Measurements from ENCODE around the gene TEX29. TPM values are rescaled to one million over a fixed set of nuclear protein-coding genes. Genes with fewer than 3 reads are reported as not detected.

TEX29 gene
- total and polyA plus RNA-seq, 10 of the 15 experiments (the other 5 are each of a cell fraction or from before 2014, with no cell fraction given), result 0.14 to 0.30 (median 0.22) TPM; not detected in 7

DNA sequence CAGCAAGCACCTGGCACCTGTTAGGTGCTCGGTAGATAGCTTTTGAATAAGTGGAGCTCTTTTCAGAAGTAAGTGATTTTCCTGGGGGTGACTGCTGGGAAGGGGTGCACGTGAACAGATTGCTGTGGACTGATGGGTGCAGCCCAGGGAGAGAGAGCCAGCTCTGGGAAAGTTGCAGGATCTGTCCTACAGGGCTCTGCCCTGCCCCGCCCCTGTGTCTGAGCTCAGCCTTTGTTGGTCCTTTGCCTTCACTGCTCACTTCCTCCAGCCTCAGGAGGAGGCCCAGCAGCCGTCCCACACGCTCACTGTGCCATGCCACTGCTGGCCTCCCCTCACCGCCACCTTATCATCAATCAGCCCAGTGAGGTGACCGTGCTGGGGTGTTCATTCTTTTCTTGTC lies 33.7 kb upstream of the TEX29 start:
- 90% methylated on average over 7 of the region's 7 CpGs for WGBS (ENCODE audit: insufficient coverage, insufficient replicate concordance, low lambda C conversion rate, missing lambda C conversion rate)
- in situ Hi-C loops (cut with MboI) (loop anchor here (5.0 kb wide), 1 partner anchor 51 kb away; no protein-coding TSS in a partner anchor), intact Hi-C loops (cut with micrococcal nuclease; ENCODE audit: unreplicated experiment) (no loop called here)
- Histone ChIP-seq H3K27ac (ENCODE audit: control insufficient read depth, insufficient read depth) (no peak overlapping the region), H3K4me2 (ENCODE audit: control insufficient read depth, insufficient read depth) (no peak overlapping the region), H4K20me1 (ENCODE audit: control insufficient read depth, insufficient read depth) (no peaks in the 10 kb centered on the region; the same call in 1 of the 2 replicates), H3K36me3 (ENCODE audit: control insufficient read depth in 2 of 2, insufficient read depth in 2 of 2, low read length in 1 of 2) (peaks cover 29 to 43% of the 10 kb centered on the region in 2 experiments), H2AFZ (ENCODE audit: control insufficient read depth, low read depth, low read length) (no peak overlapping the region), H3K9me3 (replicated peaks; ENCODE audit: control insufficient read depth, insufficient read depth, low read length) (no peaks in the 10 kb centered on the region), H3K4me1 (ENCODE audit: control insufficient read depth, insufficient read depth, low read length) (no peaks in the 10 kb centered on the region), H3K27me3 (replicated peaks in 1 of 2; ENCODE audit: control insufficient read depth in 2 of 2, insufficient read depth in 2 of 2, low read length in 1 of 2) (no peaks in the 10 kb centered on the region), H3K9ac (ENCODE audit: control insufficient read depth, insufficient read depth, low read length) (no peak overlapping the region), H3K4me3 (no peak overlapping the region), H3K79me2 (ENCODE audit: control insufficient read depth, insufficient read depth, low read length) (no peaks in the 10 kb centered on the region)
- ChIA-PET POLR2A (no interaction called here), CTCF (interaction anchor here (1.6 kb wide), 1 partner anchor 12 kb away, joined by 3 read pairs; no protein-coding TSS in a partner anchor), RAD21 (ENCODE audit: unreplicated experiment) (no interaction called here), SMC1A (ENCODE audit: uncharacterized antibody, unreplicated experiment) (no interaction called here)
- ATAC-seq (no peak), DNase-seq (ENCODE audit: low read depth, low spot score) (no peak), FAIRE-seq (no peak)
- no TSS peak for BruUV-seq (replicated peaks)
- TF ChIP-seq ATF3 (IDR thresholded peaks at IDR 0.05; ENCODE audit: borderline replicate concordance, extremely low read depth, low read depth, low read length) (no peak), USF2 (IDR thresholded peaks at IDR 0.05; ENCODE audit: borderline replicate concordance, low read depth, low read length) (no peak), KLF5 (IDR thresholded peaks at IDR 0.05; ENCODE audit: partially characterized antibody) (no peak), ZNF217 (IDR thresholded peaks at IDR 0.05) (no peak), CHD4 (IDR thresholded peaks at IDR 0.05) (no peak), CEBPZ (IDR thresholded peaks at IDR 0.05; ENCODE audit: low read depth, low read length) (no peak), POU2F2 (IDR thresholded peaks at IDR 0.05; ENCODE audit: borderline replicate concordance, low read depth, low read length) (no peak), TAF1 (IDR thresholded peaks at IDR 0.05; ENCODE audit: borderline replicate concordance, low read depth, low read length) (no peak), SUPT20H (IDR thresholded peaks at IDR 0.05; ENCODE audit: borderline replicate concordance, control insufficient read depth, low read depth, low read length) (no peak), CBX3 (IDR thresholded peaks at IDR 0.05; ENCODE audit: borderline replicate concordance, low read depth) (no peak)
- TF ChIP-seq, protein P1, sequence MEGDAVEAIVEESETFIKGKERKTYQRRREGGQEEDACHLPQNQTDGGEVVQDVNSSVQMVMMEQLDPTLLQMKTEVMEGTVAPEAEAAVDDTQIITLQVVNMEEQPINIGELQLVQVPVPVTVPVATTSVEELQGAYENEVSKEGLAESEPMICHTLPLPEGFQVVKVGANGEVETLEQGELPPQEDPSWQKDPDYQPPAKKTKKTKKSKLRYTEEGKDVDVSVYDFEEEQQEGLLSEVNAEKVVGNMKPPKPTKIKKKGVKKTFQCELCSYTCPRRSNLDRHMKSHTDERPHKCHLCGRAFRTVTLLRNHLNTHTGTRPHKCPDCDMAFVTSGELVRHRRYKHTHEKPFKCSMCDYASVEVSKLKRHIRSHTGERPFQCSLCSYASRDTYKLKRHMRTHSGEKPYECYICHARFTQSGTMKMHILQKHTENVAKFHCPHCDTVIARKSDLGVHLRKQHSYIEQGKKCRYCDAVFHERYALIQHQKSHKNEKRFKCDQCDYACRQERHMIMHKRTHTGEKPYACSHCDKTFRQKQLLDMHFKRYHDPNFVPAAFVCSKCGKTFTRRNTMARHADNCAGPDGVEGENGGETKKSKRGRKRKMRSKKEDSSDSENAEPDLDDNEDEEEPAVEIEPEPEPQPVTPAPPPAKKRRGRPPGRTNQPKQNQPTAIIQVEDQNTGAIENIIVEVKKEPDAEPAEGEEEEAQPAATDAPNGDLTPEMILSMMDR (IDR thresholded peaks at IDR 0.05 in 2 of 3, conservative IDR thresholded peaks at IDR 0.05 in 1 of 3; ENCODE audit: control insufficient read depth in 2 of 3, extremely low read depth in 1 of 3, insufficient read depth in 1 of 3, low read depth in 3 of 3, low read length in 3 of 3), result no peak
- TF ChIP-seq, protein P2, sequence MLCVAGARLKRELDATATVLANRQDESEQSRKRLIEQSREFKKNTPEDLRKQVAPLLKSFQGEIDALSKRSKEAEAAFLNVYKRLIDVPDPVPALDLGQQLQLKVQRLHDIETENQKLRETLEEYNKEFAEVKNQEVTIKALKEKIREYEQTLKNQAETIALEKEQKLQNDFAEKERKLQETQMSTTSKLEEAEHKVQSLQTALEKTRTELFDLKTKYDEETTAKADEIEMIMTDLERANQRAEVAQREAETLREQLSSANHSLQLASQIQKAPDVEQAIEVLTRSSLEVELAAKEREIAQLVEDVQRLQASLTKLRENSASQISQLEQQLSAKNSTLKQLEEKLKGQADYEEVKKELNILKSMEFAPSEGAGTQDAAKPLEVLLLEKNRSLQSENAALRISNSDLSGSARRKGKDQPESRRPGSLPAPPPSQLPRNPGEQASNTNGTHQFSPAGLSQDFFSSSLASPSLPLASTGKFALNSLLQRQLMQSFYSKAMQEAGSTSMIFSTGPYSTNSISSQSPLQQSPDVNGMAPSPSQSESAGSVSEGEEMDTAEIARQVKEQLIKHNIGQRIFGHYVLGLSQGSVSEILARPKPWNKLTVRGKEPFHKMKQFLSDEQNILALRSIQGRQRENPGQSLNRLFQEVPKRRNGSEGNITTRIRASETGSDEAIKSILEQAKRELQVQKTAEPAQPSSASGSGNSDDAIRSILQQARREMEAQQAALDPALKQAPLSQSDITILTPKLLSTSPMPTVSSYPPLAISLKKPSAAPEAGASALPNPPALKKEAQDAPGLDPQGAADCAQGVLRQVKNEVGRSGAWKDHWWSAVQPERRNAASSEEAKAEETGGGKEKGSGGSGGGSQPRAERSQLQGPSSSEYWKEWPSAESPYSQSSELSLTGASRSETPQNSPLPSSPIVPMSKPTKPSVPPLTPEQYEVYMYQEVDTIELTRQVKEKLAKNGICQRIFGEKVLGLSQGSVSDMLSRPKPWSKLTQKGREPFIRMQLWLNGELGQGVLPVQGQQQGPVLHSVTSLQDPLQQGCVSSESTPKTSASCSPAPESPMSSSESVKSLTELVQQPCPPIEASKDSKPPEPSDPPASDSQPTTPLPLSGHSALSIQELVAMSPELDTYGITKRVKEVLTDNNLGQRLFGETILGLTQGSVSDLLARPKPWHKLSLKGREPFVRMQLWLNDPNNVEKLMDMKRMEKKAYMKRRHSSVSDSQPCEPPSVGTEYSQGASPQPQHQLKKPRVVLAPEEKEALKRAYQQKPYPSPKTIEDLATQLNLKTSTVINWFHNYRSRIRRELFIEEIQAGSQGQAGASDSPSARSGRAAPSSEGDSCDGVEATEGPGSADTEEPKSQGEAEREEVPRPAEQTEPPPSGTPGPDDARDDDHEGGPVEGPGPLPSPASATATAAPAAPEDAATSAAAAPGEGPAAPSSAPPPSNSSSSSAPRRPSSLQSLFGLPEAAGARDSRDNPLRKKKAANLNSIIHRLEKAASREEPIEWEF (IDR thresholded peaks at IDR 0.05; ENCODE audit: insufficient replicate concordance, low read depth, low read length), result no peak

Data from GM12878 (cell line).